Non-pigmented ciliary epithelial cell (primary cell): ENCODE data around the gene OR2D2.
"Not testable (repeated sequence)": the region's sequence is repeated elsewhere in the genome, so short reads cannot be mapped to it uniquely, and the experiment has no call there.

ENCODE experiments used
- DNase-seq: peaks from one replicate; pipeline ENCODE4 v3.0.0-alpha.2; 2010; ENCODE audit warnings: low read depth

The OR2D2 gene

GRCh38 chr11:6892400-6892799, at the start of gene OR2D2:
OR2D2 (minus strand) TSS chr11:6892500; CDS start chr11:6892500, 0 bp downstream.
- no peak for DNase-seq

GRCh38 chr11:6941970-6942369, 49.7 kb upstream of the OR2D2 start:
- no peak for DNase-seq

DNA sequence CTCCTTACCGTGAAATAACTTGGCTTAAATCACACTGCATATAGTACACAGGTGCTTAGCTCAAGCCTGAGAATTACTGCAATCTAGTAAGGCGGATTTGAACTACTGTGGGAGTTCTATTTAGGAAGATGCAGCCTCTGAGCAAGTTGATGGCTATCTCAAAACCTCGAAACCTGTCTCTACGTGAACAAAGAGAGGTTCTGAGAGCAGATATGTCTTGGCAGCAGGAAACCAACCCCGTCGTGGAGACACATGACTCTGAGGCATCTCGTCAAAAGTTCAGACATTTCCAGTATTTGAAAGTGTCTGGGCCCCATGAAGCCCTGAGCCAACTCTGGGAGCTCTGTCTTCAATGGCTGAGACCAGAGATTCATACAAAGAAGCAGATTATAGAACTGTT, 39.8 kb upstream of the OR2D2 start:
- no peak for DNase-seq

DNA sequence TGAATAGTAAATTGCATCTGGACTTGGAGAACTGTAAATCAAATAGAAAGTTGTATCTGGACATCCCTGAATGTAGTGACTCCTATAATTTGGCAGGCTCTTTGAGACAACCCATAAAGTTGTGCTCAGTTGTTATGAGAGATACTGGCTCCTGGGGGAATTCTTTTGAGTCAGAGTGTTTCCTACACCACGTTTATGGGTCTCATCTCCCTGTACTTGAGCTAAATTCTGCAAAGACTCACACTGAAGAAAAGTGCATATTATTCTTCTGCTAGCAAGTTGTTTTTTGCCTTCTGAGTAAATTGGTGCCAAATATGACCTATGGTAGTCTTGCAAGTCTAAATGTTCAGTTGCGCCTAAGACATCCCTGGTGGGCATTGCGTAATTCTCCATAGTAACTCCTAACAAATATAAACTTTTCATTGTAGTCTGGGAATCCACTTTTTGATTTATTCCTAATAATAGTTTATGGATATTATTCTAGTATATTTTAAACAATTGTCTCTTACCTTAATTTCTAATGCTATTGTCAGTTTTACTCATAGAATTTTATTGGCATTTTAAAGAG, 38.9 kb upstream of the OR2D2 start:
- DNase-seq = no peak

GRCh38 chr11:6928916-6929315, 36.6 kb upstream of the OR2D2 start:
- DNase-seq = no peak

DNA sequence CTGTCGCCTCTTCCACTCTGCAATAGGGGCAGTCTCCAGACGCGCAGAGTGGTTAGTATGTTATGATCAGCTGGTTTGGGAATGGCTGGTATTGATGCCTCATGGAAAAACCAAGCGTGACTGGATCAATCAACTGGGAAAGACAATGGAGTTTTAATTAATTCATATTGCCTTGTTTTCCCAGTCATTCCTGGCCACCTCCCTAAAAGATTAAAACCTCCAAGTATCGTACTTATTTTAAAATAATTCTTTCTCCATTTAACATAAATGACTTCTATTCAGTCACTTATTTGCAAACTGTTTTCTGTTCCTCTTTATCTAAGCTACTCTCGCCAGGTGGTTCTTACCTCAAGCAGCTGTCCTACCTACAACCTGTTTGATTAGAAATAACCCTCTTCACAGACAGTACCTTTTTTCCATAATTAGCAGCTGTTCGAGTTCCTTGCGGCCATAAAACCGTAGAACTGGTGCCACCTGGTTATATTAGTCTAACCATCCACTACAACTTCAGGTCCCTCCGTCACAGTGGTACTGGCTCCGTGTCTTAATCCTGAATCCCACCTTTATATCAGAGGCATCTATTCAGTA, 34.8 kb upstream of the OR2D2 start:
- no peak for DNase-seq

- peak; percentile 61 for DNase-seq
These were observed 34.1 kb upstream of the OR2D2 start, which contains the start of gene ZNF215 for GRCh38 chr11:6926208-6927029. ZNF215 (plus strand) TSS chr11:6926426; CDS start chr11:6932273, 5,847 bp downstream.

DNA sequence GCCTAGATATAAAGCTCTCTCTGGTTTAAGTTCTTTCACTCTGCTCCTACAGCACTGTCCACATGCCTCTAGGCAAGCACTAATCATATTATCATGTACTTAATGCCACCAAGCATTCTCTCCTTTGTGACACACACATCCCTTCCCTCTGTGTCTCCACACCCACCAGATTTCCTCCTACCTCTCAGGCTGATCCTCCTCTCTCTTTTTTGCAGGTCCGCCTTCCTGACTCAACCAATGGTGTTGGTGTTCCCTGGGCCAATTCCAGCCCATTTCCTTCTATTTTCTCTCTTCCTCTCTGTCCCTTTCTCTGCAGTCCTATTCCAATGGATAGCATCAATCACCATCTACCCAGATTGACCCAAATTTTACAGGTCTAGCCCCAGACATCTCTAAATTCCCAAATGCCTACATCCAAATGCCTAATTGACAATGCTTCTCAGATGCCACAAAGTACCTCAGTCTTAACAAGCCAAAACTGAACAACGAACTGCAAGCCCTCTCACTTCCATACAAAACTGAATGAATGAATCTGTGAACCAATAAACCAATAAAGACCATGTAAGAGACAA, 33.4 kb upstream of the OR2D2 start:
- no peak for DNase-seq

GRCh38 chr11:6925007-6925577, 32.8 kb upstream of the OR2D2 start:
- DNase-seq = no peak

- DNase-seq = no peak
These were observed 28.4 kb upstream of the OR2D2 start, which contains the start of gene OR2D3 for GRCh38 chr11:6920702-6921101. OR2D3 (plus strand) TSS chr11:6921002; CDS start chr11:6921002, 0 bp downstream.

- no peak for DNase-seq
These were observed 27.4 kb upstream of the OR2D2 start for GRCh38 chr11:6919698-6920097.

DNA sequence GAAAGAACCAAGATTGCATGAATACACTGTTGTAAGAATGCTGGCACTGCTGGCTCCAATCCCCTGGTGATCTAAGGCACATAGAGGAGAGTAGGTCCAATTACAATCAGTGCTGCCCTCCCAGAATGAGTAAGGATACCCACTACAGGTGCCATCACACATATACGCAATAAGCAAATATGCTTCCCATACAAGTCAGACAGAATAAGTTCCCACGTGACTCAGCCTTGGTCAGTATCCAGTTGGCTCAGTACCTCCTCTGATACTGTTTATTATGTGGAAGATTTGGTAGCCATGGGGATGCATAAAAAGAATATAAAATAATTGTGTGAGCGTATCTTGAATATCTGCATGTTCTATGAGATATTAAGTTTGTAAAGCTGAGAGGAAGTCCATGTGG, 19.6 kb upstream of the OR2D2 start:
- DNase-seq = no peak

DNA sequence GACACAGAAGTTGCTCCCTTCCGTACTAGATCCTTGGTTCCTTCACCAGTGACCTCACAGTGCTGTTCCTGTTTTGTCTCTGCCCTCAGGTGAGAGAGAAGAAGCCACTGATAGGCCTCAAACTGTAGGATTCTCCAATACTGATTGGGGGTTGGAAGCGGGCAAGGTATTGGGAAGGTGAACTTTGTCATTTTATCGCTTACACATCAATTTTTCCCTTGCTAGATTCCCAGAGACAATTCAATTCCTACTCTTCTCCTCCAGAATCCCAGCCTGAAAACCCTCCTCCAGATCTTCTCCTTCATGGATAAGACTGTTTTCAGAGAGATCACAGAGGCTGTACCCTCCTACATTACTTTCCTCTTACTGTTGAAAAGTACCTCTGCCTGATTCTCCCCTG, 19.1 kb upstream of the OR2D2 start:
- DNase-seq = no peak

DNA sequence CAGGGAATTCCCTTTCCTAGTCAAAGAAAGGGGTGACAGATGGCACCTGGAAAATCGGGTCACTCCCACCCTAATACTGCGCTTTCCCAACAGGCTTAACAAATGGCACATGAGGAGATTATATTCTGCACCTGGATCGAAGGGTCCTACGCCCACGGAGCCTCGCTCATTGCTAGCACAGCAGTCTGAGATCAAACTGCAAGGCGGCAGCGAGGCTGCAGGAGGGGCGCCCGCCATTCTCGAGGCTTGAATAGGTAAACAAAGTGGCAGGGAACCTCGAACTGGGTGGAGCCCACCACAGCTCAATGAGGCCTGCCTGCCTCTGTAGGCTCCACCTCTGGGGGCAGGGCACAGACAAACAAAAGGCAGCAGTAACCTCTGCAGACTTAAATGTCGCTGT, 12.5 kb upstream of the OR2D2 start:
- DNase-seq = not testable (repeated sequence)

- no peak for DNase-seq
These were observed 8.2 kb upstream of the OR2D2 start for GRCh38 chr11:6900327-6900999.

- no peak for DNase-seq
These were observed 6.6 kb upstream of the OR2D2 start for GRCh38 chr11:6898911-6899310.

DNA sequence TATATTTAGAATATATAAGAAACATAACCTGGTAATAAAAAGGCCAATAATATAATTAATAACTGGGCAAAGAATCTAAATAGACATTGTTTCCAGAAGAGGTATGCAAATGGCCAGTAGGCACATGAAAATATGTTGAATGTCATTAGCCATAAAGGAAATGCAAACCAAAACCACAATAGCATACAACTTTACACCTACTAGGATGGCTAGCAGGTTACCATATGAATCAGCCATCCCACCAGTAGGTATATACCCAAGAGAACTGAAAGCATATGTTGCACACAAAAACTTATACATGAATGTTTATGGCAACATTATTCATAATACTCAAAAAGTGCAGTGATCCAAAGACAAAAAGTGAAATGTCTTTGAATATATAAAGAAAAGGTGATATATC, 2.7 kb upstream of the OR2D2 start:
- DNase-seq = no peak

GRCh38 chr11:6894097-6894496, 1.8 kb upstream of the OR2D2 start:
- DNase-seq = no peak

GRCh38 chr11:6889835-6890234, 2.5 kb downstream of the OR2D2 start:
- DNase-seq = no peak

GRCh38 chr11:6888830-6889229, 3.5 kb downstream of the OR2D2 start:
- DNase-seq = no peak

GRCh38 chr11:6887711-6888110, 4.6 kb downstream of the OR2D2 start:
- not testable (repeated sequence) for DNase-seq

DNA sequence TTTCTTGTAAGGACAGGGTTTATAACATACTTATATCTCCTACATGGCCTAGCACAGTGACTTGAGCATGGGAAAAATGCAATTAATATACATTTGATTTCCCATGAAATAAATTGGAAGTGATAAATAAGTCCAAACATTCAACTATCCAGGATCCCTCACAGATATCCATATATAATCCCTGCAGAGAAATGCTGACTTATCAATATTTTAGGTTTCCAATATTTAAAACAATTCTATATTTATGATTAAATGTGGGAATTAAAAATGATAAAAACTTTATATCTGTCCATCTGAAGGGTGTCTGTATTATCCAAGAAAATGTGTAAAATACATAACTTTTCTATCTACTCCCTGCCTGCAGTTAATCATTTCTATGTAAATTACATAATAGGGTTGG, 9.5 kb downstream of the OR2D2 start:
- no peak for DNase-seq
